T1000 (cell line): Measurements from ENCODE around the gene BICC1.

Source experiments
- DNase-seq: peaks from one replicate; lab custom pipeline; 2025; ENCODE audit warnings: mixed read lengths; lab: John Stamatoyannopoulos, UW

Gene BICC1, protein sequence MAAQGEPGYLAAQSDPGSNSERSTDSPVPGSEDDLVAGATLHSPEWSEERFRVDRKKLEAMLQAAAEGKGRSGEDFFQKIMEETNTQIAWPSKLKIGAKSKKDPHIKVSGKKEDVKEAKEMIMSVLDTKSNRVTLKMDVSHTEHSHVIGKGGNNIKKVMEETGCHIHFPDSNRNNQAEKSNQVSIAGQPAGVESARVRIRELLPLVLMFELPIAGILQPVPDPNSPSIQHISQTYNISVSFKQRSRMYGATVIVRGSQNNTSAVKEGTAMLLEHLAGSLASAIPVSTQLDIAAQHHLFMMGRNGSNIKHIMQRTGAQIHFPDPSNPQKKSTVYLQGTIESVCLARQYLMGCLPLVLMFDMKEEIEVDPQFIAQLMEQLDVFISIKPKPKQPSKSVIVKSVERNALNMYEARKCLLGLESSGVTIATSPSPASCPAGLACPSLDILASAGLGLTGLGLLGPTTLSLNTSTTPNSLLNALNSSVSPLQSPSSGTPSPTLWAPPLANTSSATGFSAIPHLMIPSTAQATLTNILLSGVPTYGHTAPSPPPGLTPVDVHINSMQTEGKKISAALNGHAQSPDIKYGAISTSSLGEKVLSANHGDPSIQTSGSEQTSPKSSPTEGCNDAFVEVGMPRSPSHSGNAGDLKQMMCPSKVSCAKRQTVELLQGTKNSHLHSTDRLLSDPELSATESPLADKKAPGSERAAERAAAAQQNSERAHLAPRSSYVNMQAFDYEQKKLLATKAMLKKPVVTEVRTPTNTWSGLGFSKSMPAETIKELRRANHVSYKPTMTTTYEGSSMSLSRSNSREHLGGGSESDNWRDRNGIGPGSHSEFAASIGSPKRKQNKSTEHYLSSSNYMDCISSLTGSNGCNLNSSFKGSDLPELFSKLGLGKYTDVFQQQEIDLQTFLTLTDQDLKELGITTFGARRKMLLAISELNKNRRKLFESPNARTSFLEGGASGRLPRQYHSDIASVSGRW

DNA sequence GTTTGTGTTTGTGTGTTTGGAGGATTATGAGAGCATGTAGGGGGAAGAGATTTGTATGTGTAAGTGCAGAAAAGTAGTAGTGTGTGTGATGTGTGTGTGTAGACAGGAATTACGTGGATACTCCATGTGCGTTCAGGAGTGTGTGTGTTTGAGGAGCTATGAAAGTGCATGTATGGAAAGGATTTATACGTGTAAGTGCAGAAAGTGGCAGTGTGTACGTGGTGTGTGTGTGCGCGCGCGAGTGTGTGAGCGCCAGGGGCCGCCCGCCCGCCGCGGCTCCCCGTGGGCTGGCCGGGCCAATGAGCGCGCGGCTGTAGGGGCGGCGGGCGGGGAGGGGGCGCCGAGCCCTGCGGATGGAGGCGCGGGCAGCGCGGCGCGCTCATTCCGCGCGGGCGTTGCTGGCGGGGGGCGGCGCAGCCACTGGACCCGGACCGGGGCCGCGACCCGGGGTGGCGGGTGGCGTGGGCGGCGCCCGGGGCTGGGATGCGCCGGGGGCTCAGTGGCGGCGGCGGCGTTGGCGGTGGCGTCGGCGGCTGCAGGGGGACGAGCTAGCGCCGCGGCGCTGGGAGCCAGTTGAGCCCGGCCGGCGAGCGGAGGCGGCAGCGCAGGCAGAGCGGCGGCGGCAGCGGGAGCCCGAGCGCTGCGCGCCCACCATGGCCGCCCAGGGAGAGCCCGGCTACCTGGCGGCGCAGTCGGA, at the start of gene BICC1:
BICC1 (plus strand) TSS at position 382 of the 697 bp plus-strand sequence; CDS start at position 654, 272 bp downstream.
- DNase-seq, result peak; percentile 68

DNA sequence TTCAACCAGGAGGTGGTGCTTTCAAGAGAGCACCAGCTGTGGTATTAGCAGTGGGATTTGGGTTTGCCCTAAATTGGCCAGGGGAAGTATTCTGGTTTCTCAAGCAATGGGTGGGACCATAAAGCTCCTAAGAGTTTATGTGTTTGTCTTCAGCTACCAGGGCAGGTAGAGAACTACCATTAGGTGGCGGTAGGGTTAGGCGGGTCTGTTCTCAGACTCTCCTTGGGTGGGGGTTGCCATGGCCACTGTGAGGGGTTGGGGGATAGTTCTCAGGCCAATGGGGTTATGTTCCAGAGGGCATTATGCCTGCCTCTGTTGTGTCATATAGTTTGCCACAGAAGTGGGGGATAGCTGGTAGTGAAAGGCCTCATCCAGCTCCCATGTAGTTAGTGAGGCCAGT, 47.7 kb upstream of the BICC1 start:
- DNase-seq, result no peak

DNA sequence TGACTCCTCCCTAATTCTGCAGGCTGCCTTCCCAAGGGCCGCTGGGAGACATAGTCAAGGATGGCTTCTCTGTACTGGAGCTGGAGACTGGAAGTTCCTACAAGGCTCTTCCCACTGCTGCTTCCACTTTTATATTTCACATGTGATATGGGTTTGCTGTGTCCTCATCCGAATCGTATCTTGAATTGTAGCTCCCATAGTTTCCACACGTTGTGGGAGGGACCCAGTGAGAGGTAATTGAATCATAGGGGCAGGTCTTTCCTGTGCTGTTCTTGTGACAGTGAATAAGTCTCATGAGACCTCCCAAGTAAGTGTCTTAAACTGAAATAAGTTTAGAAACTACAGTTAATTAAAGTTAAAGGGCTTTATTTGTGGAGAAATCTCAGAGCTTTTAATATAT, 47.0 kb upstream of the BICC1 start:
- DNase-seq, result no peak

DNA sequence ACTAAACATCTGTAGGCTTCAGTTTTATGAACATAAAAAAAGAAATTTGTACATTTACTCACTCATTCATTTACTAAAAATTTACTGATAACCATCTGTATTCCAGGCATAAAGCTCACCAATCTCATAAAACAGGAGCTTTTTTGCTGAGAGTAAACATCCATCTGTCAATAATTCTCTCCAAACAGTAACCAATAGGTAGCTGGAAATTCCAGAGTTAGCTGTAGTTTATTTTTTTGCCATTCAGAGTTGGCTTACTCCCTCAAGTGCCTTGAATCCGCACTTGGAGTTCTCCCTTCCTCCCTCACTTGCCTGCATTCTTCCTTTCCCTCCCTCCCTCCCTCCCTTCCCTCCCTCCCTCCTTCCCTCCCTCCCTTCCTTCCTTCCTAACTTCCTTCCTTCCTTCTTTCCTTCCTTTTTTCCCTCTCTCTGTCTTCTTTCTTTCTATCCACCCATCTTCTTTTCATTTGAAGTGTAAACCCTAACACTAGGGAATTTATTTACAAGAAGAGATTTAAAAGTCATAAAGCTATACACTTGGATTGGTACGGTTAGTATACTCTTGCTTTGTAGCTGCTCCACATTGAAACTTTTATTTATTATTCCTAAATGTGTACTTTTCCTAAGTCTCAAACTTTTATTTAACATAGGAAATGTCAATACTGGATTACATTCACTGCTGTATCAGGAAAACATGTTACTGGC, 44.6 kb upstream of the BICC1 start:
- no peak for DNase-seq

DNA sequence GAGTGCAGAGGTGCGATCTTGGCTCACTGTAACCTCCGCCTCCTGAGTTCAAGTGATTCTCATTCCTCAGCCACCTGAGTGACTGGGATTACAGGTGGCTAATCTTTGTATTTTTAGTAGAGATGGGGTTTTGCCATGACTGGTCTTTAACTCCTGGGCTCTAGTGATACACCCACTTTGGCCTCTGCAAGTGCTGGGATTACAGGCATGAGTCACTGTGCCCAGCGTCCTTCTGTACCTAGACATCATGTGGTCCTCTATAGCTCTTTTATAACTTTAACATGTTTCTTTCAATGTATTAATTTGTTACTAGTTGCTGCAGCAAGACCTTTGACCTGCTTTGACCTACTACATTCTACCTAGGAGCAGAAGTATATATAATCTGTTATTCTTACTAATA, 38.7 kb upstream of the BICC1 start:
- DNase-seq, result no peak

DNA sequence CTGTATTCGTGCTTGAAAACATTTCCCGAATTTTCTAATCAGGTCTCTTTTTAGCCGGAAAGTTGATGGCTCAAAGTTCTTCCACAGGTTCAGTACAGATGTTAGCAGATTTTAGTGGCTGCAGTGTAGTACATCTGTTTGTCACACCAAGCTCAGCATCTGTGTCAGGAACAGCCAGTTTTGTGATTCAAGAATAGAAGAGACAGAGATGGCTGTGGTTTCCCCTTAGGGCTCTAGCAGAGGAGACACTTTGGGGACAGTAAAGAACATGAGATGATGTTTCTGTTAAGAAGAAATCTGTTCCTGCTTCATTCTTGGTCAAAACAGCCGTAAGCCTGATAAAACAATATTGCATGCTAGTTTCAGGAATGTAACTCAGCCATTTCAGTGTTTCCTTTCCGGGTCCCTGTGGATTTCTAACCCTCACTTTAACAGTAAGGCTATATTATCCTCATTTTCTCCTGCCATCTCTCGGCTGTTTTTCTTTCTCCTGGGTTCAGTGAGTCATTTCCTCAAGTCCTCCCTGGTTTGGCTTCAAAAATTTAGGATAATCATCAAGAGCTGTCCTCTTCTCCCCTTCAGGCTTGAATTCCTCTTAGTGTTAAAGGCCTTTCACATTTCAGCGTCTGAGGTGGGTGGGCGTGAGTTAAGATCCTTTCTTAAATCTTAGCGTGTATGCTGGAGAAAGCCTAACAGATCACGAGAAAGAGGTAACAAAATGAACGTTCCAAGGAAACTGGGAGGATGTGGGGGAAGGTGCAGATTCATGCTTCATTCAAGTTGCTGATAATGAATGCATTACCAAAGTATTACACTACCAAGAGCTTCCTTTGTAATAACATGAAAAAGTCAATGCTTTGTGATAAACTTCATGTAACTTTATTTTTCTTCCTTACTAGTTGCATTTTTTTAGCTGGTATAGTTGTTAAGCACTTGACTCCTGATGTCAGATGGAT, 37.1 kb upstream of the BICC1 start:
- DNase-seq, result no peak

DNA sequence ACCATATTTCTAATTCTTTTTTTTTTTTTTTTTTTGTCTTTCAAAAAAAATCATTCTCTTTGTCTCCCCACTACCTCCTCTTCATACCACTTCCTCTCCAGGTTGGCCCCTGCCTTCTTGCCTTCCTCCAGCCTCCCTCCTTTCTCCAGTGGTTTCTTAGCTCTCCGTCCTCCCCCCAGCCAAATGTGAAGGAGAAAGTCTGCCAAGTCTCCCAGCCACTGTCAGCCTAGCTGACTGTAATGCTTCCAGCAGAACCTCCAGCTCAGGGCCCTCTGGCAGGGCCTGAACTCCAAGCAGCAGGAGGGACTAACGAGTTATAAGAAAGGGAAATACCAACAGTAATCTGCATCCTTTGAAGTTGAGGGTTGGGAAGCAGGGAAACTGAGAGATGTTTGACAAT, 35.5 kb upstream of the BICC1 start:
- DNase-seq, result no peak

DNA sequence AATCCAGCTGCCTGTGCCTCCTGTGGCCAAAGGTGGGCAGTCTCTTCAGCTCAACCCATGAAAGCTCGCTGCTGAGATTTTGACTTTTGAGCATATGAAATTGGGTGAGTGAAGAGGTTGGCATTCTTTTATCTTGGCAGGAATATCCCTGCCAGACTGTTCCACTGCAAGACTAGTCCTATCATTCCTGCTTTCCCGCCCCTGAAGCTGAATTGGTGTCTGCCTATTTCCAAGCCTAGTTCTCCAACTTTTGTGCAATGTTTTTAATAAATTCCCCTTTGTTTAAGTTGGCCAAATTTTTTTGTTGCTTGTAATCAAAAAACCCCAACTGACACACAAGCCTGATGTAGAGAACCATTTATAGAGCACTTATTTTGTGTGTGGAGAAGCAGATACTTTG, 34.8 kb upstream of the BICC1 start:
- no peak for DNase-seq

DNA sequence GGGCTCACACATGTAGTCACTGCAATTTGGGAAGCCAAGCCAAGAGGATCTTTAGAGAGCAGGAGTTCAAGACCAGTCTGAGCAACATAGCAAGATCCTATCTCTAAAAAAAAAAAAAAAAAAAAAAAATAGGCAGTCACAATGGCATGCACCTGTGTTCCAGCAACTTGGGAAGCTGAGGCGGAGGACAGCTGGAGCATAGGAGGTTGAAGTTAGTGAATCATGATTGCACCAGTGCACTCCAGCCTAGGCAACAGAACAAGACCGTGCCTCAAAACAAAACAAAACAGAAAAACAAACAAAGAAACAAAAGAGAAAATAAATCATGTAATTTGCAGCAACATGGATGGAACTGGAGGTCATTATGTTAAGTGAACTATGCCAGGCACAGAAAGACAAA, 33.6 kb upstream of the BICC1 start:
- no peak for DNase-seq

DNA sequence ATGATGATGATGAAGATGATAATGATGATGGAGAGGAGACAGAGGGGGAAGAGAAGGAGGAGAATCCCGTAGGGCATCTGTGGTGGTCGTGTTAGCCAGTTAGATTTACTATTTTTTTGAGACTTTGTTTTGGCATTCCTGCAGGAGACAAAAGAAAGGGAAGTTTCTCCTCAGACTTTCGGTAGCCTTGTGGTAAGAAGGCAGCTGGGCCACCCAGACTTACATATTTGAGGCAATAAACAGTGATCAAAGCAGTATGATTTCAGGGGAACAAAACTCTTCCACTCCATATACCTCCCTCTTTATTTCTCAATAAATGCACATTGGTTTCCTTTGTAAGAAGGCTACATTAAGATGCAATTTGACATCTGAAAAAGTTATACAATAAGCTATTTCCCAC, 32.4 kb upstream of the BICC1 start:
- DNase-seq, result no peak

DNA sequence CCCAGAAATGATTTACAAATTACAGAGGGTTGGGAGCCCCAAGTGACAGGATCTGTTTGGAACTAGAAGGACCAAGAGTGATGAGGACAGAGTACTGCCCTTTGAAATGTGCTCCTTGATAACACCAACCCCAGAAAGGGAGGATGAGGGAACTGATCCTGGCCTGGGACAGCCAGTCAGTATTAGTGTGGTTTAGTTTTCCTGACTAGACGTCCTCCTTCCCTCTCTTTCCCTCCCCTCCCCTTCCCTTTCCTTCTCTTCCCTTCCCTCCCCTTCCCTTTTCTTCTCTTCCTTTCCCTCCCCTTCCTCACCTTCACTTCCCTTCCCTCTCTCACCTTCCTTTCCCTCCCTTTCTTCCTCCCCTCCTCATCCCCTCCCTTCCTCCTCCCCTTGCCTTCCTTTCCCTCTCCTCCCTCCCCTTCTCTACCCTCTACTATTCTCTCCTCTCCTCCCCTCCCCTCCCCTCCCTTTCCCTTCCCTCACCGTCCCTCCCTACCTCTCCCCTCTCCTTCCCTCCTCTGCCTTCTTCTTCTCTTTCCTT, 31.0 kb upstream of the BICC1 start:
- DNase-seq, result no peak

DNA sequence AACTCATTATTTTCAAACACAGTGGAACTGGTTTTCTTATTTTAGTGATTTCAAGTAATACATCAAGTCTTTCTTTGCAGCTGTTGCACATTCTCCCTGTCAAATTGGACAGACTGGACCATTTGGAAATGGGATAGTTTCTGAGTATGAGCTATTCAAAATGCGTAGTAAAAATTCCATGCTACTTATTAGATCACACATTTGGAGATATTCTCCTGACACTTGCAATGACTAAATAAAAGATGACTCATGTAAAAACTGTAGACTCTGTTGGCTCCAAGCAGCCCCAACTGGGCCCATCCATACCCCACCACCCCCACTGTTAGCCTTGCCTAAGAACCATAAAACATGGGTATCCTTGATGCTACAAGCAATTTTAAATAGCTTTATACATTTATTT, 25.9 kb upstream of the BICC1 start:
- no peak for DNase-seq

DNA sequence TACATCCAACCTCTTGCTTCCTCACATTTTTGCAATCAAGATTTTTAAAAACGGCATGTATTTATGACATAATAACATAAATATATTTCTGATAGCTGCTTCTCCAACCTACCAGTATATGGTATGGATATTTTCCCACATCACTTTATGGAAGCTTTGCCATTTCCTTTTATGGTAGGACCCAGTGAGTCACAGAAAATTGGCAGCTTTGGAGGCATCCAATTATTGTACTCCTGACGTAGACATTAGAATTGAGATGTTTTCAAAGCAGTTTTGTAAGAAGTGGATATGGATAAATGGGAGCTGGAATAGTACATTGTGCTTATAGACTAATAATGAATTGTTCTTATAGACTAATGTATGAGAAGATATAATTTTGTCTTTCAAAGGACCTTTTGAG, 23.8 kb upstream of the BICC1 start:
- DNase-seq, result no peak

DNA sequence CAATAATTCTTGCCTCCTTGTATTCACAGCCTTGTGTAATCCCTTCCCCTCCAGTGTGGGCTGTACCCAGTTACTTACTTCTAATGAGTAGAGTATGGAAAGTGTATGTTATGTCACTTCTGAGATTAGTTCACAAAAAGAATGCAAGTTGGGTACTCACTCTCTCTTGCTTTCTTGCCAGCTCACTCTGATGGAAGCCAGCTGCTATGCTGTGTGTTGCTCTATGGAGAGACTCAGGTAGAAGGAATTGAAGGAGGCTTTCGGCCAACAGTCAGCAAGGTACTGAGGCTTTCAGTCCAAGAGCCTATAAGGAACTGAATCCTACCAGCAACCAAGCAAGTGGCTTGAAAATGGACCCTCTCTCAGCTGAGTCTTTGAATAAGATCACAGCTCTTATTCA, 9.7 kb upstream of the BICC1 start:
- no peak for DNase-seq

DNA sequence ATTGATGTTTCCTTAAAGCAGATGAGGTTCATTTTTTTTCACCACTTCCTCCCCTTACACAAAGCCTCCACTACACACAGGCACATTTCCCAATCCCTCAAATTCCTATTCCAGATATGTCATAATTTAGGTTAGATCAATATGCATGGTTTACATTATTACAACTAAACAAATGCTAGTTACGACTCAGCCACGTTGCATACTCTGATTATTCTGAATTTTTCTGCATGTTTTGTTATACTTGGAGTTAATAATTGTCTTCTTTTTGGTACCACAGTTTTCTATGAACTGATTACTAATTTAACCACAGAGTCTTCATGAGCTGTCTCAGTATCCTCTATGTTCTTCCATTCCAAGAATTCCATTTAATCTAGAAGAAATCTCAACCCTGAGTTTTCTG, 4.4 kb upstream of the BICC1 start:
- no peak for DNase-seq

DNA sequence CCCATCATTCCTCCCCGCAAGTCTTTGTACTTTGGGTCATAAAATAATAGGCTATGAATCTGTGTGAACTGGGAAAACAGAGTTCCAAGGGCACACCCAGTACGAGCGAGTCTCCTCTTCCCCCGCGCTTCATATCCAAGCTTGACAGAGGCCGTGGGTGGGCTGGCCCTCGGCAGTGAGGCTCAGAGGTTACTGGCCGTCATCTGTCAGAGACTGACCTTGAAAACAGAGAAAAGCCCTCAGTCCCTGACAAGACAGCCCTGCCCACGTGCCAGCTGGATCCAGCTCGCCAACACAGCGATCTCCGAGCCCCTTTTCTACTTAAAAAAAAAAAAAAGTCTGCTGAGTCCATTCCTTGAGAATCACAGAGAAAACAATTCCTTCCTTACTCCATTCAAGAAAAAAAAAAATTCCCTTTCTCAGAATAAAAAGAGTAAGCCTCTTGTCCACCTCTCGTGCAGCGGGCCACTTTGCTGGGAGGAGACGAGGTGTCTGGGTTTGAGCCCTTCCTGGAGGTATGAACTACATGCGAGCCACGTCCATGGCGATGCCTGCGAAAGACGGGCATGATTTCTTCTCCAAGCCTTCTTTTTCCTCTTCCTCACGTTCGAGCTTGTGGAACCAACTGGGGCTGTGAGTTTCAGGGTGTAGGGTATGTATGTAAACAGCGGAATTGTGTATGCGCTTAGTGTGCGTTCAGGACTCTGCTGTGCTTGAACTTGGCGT, 744 bp upstream of the BICC1 start:
- DNase-seq, result no peak

DNA sequence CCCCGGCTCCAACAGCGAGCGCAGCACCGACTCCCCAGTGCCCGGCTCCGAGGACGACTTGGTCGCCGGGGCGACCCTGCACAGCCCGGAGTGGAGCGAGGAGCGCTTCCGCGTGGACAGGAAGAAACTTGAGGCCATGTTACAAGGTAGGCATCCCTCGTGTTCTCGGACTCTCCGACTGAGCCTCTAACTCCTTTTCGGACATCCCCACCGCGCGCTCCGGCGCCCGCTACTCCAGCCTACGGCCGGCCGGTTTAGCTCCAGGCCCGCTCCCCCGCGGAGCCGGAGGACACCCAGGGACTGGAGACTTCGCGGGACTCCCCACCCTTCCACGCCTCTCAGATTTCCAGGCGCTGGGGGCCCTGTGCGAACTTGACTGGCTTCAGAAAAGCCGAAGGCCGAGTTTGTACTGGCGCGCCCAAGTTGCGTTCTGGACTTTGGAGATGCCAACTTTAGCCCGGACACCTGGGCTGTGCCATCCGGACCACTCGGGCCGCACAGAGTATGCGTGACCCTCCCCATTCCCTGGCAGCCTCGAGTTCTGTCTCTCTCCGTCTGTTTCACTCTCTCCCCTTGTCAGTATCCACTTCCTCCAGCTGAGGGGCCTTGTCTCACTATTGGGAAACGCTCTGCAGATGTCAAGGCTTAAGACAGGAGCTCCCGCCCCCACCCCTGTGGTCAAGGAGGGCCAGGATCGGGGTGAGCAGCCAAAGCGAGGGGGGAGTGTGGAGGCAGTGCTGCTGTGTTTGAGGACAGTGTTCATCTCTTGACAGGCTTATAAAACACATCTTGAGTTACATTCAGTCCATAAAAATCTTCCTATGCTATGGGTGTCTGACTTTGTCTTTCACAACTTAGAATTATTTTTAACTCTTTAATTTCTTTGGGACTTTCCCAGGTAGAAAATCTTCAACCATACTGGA, 777 bp downstream of the BICC1 start:
- peak; percentile 50 for DNase-seq

DNA sequence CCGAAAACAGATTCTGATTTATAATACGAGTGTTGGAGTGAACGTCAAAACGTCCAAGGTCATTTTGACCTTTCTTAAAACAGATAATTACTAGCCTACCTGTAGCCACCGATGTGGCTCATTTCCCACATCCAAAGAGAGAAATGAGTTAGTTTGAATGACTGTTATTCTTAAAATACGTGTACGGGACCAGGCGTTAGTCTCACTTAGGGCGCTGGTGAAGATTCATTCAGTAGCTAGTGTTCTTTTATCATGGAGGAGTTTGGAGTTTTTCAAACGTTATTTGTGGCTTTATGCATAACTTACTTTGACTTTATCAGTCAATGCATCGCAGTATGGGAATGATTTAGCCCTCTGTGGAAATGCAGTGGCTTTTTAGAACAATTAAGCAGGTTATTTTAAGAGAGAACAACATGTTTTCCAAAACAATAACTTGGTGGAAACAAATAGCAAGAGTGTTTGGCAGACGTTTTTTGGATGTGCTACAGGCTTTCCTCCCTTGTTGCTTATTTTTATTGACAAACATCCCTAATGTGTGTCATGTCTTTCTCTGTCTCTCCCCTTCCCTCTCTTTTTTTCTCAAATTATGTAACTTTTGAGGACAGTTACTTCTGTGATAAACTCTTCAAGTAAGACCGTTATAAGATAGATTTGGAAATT, 1.6 kb downstream of the BICC1 start:
- DNase-seq, result no peak
